HG02885 (cell line): ENCODE data around the gene PCSK5.

ENCODE experiments used
- ATAC-seq: cut with Tn5 transposase; IDR thresholded peaks from one replicate; pipeline ENCODE4 v1.9.1; 2021; ENCODE audit warnings: mild to moderate bottlenecking; ENCODE audit not compliant: unreplicated experiment, poor library complexity

The PCSK5 gene

DNA sequence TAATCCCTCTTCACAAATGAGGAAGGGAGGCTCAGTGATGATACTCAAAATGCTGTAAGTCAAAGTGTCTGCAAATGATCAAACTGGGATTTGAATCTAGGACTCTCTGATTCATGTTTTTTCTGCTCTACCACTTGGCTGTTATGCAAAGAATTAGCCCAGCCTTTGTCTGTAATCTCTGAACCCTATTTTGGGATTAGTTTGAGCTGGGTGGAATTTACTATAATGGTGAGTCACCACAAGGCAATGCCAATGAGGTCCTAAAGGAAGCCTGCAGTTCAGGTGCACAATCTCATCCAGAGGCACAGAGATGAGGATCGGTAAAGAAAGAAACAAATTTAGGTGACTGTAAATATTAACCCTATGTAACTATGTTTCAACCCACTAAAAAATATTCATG, 474.6 kb downstream of the PCSK5 start:
- no peak for ATAC-seq

DNA sequence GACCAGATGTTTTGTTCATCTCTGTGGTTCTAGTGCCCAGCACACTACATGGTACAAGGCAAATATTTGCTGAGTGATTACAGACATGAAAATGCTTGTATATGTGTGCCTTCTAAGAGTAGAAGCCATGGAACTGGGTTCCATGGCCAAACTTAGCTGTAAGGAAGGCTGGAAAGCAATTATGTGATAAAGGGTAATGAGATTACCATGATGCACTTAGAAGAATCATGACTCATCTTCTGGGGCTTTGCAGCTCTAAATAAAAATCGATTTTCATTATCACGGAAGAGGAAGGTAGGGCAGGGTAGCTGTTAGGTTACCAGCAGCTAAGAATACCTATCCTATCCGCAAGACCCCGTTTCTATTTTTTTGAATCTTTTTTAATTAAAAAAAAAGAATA, 475.8 kb downstream of the PCSK5 start:
- no peak for ATAC-seq

DNA sequence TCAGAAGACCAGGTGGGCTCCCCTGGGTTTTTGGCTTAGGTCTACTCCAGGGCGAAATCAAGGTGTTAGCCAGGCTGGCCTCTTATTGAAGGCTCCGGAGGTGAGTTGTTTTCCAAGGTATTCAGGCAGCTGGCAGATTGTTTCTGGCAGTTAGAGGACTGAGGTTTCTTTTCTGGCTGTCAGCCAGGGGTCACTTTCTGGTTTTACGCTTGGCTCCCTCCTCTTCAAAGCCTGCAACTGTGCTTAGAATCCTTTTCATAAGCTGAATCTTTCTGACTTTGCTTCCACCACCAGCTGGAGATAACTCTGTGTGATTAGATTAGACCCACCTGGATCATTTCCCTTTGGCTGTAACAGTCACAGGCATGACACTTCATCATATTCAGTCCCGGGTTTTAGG, 479.1 kb downstream of the PCSK5 start:
- ATAC-seq: no peak

DNA sequence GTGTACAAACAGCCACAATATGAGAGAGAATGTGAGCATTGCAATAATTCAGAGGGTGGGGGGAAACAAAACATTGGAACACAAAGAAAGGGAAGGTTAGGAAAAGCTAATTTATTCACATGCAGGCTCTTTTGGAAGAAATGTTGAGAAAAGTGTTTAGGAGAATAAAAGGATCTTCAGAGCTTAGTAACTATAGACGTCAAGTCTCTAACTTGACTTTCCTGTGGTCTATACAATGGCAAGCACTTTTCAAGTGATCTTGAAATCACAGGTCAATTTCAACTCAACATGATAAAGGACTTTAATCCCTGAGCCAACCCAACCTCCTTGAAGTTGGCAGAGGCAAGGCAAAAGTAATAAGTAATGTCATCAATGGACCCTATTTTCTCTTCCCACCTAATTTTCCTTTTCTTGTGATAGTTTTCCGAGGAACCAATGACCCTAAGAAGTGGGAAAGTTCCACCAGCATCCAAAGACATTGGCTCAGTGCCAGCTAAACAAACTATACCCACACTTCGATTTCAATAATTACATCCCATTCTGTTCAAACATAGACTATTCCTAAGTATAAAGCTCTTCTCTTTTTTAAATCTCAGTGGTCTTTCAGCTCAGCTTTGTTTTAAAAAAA, 480.0 kb downstream of the PCSK5 start:
- ATAC-seq: no peak

DNA sequence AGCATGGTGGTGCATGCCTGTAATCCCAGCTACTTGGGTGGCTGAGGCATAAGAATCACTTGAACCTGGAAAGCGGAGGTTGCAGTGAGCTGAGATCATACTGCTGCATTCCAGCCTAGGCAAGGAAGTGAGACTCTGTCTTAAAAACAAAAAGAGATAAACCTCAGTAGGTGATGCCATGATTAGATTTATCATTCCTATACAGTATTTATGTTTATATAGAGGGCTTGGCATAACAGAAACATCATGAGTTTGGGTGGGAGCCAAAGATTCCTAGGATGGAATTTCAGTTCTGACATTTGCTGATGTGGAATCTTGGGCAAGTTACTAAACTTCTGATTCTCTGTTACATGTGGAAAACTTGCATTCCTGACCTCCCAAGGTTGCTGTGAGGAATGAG, 481.4 kb downstream of the PCSK5 start:
- ATAC-seq: no peak

DNA sequence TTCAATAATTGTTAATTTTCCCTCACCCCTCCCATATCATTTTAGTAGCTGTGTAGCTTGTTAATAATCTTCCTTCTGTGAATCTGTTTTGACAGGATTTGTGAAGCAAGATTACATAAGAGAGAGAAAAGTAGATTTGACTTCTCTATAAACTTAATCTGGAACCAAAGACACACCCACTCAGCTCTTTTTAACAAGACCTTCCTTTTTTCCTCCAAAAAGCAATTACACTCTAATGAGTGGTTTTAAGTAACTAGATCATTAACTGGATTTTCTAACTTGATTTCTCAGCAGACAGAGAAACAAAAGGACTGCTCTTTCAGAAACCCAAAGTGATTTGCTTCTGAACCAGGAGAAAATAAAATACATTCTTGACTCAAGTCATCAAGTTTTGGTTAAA, 481.9 kb downstream of the PCSK5 start:
- ATAC-seq: no peak

DNA sequence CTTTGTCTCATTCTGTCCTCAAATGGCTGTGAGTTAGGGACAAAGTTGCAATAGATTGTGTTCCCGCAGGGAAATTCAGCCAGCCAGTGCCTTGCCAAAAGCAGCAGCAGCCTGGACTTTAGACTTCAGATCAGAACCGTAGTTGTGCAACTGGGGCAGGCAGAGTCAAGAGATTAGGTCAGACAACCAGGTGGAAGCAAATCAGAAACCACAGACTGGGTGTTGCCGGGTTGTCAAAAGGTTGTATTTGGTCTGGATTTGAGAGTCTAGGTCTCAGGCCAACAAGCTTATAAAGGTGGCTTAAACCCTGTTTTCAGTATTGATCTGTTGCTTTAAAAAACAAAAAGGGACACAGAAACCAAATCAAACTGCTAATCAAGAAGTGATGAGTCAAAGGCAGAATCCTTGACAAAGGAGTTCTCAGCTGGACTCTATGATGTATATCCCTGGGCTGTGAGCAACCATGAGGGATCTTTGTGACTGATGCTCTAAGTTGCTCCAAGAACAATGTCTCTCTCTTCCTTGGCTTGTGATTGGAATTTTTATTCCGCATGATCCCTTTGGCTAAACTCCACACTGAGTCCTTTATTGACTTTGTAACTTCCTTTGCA, 482.8 kb downstream of the PCSK5 start:
- peak; percentile 65 for ATAC-seq

DNA sequence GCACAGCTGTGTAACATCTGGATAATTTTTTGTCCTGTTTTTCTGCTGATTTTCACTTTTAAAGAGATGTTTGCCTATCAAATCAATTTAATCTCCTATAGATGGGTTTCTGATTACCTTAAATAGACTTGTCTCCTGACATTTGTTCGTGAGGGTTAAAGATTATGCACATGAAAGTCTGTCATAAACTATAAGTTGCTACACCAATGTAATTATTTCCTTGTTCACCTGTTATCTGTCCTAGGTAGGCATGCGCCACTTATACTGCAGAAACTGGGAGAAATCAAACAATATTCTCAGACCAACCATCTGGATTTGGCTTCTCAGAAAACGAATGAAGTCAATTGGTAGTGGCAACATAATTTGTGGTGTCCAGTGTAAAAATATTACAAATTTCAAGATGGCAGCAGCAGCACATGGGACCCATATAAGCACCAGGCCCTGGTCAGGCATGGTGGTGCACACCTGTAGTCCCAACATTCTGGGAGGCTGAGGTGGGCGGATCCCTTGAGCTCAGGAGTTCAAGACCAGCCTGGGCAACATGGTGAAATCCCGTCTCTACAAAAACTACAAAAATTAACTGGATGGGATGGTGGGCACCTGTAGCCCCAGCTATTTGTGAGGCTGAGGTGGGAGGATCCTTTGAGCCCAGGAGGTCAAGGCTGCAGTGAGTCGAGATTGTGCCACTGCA, 483.5 kb downstream of the PCSK5 start:
- ATAC-seq: no peak

DNA sequence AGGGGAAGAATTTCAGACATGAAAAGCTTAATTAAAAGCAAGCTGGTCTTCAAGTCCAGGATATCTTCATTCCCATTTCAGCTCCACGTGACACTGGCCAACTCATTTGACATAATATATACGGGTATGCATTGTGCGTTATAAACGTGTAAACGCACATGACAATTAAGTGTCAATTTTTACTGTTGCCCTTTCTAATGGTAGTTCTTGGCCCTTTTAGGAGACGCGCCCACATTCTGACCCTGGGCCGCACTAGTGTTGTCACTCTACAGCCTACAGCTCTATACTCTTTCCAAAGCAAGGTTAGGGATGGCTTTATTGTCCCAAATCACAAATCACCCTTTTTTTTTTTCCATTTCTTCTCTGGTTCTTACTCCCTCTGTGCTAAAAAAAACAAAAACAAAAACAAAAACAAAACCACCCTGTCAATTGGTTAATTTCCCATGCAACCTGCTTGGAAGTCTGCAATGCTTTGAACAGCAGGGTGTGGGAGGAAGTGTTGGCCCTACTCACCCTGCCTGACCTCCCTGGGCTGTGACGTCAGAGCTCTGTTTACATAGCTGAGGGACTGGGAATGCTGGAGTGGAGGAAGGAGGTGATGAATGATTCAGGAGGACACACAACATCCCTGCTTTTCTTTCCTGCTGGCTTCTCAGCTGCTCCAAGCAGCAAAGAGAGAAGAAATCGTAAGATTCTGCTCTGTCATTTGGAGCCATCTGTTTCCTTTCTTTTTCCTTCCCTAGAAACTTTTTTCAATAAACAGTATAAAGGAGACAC, 484.5 kb downstream of the PCSK5 start:
- ATAC-seq: no peak

DNA sequence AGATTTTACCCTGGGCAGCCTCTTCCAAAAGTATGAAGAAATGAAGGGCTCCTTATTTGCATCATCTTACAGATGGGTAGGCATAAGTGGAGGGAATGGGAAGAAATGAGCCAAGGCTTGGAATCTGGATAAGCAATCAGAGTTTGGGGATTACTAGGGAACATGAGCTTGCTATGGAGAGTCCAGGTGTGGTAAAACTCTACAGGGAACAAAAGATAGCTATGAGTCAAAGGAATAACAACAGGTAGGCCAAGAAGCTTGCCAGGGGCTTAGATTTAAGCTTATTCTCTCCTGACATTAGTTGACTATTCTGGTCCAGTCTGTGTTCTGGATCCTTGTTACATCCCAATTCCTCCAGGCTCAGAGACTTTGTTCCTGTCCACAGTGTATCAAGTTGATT, 487.3 kb downstream of the PCSK5 start:
- ATAC-seq: no peak

DNA sequence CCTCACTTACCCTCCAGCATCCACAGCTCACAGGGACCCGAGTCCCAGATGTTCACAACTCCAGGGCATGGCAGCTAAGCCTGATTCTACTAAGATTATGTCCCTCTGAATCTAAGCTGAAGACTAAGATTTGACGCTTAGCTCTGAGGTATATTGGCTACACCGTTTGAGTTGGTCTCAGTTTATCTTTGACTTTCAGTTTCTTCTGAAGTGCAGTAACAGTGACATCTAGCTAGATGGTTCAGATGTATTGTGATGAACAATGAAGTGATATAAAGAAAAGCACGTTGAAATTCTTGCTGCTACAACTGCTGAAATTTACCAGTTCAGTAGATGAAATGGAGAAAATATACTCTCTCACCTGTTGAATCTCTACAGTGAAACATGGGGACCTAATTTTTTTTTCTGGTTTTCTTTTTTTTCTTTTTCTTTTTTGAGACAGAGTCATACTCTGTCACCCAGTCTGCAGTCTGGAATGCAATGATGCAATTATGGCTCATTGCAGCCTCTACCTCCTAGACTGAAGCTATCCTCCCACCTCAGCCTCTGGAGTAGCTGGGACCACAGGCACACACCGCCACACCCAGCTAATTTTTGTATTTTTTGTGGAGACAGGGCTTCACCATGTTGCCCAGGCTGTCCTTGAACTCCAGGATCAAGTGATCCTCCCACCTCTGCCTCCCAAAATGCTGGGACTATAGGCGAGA, 488.0 kb downstream of the PCSK5 start:
- no peak for ATAC-seq

DNA sequence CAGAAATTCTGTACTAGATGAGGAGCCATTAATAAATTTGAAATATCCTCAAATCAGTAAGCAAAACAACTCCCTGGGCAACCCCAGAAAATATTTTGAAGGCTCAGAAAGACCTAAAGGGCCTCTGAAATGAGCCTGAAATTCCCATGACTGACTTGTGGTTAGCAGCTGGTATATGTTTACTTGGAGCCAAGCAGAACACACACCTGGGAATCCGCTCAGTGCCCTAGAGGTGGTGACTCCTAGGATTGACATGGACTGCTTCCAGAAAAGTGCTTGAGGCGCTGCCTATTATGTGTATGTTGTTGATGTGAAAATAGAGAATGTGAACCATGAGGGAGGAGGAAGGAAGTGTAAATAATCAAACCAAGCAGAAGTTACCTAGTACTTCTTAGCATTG, 489.0 kb downstream of the PCSK5 start:
- no peak for ATAC-seq

DNA sequence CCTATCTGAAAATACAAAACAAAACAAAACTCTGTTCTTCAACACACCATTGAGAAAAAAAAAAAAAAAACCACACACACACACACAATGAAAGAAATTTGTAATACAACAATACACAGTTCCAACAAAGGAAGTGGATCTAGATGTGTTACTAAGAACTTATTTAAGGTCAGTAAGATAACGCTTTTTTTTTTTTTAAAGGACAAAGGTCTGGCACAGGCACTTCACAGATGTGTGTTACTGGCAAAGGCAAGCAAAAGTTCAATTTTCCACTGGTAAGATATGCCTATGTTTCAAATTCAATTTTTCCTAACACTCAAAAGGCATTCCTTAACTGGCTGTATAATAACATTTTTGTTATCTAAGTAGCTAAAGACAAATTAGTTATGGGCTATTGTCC, 500.2 kb downstream of the PCSK5 start:
- no peak for ATAC-seq

DNA sequence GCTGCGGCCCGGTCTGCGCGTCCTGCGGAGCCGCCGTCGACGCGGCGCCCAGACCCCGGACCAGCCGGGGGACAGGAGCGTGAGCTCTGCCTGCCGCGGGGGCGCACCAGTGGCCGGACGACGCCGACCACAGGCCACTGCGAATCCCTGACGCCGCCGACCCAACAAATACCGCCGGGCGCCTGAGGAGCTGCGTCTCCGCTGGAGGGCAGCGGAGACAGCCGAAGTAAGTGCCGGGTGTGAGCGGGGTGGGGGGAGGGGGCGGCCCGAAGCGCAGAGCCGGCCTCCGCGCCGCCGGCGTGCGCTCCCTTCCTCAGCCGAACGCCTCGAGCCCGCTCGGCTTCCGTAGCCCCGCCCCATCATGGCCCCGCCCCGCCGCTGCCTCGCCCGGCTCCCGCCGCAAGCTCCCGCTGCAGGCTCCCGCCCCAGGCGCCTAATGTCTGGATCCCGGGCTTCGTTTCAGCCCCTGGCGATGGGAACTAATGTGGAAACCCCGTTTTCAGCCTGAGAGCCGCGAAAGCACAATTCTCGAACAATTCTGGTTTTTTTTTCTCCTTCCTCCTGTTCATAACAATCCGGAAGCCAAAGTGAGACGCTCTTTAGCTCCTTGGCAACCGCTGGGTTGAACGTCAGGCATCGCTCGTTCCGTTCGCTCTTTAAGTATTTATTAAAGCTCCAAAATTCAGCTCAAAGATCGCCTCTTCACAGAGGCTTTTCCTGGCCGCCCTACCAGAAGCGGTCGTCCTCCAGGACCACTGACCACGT, 503.9 kb downstream of the PCSK5 start, which contains the start of gene RFK:
Gene RFK (minus strand): TSS at position 232 of the 765 bp plus-strand sequence. CDS start 255 bp downstream, outside the sequence.
- peak; percentile 70 for ATAC-seq

DNA sequence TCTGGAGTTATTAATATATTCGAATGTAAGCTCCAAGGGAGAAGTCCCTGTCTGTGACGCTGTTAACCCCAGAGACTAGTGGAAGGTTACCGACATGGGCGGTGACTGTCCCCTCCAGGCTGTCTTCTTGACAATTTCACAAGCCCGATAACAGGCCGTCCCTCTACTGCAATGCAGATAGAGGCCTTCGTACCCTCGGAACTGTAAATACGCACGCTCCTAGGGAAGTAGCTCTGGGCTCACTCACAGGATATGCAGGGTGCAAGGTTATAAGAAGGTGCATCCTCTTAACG, 504.4 kb downstream of the PCSK5 start:
- peak; percentile 53 for ATAC-seq

DNA sequence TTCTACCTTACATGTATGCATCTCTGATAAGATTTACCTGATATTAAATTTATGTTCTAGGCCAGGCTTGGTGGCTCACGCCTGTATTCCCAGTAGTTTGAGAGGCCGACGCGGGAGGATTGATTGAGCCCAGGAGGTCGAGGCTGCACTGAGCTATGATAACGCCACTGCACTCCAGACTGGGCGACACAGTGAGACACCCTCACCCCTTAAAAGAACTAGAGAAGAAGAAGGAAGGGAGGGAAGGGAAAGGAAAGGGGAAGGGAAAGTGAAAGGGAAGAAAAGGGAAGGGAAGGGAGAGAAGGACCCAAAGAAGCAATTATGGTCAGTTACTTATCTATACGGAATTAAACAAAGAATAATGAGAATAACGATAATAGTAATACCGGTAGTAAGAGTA, 504.9 kb downstream of the PCSK5 start:
- no peak for ATAC-seq

DNA sequence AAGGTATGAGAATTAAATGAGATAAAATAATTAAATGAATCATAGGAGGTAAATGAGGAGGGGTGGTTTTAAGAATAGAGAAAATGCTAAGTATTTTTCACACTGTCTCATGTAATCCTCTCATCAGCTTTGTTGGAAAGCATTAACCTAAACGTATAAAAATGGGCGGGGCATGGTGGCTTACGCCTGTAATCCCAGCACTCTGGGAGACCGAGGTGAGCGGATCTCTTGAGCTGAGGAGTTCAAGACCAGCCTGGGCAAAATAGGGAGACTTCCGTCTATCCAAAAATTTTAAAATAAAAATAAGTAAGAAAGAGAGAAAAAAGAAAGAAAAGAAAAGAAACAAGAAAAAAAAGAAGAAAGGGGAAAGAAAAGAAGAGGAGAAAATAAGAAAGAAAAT, 505.7 kb downstream of the PCSK5 start:
- ATAC-seq: no peak

DNA sequence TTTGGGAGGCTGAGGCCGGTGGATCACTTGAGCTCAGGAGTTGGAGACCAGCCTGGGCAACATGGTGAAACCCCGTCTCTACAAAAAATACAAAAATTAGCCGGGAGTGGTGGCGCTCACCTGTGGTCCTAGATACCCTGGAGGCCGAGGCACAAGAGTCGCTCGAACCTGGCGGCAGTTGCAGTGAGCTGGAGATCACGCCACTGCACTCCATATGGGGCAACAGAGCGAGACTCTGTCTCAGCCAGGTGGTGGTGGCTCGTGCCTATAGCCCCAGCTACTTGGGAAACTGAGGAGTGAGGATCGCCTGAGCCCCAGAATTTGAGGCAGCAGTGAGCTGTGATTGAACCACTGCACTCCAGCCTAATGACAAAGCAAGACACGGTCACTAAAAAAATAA, 506.1 kb downstream of the PCSK5 start:
- ATAC-seq: no peak

DNA sequence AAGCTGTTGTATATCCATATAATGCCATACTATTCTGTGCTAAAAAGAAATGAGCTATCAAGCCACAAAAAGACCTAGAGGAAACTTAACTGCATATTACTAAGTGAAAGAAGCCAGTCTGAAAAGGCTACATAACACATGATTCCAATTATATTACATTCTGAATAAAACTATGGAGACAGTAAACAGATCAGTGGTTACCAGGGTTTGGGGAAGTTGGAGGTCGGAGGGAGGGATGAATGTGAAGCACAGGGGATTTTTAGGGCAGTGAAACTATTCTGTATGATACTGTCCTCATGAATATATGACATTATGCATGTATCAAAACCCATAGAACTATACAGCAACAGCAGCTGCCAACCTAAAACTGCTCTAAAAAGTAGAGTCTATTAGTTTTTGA, 509.4 kb downstream of the PCSK5 start:
- no peak for ATAC-seq

DNA sequence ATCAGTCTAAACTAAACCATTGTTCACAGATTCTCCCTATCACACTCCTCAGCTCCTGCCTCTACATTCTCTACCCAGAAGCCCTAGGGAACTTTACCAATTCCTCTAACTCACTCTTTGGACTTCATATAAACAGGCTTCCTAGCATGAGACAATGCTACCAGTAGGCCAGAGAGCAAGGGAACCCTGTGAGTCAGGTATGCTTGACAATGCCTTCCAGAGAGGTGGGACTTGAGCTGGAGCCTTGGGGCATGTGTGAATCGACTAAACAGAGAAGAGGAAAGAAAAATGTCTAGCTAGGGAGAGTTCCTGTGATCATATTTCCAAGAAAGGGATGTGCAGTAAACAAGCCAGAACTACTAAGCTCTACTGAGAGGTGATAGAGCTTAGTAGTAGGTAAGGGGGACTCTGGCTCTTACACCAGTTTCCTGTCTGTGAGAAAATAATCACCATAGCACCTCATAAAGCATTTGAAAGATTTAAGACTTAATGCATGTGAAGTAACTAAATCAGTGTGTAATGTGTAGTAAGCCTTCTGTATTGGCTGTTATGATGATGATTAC, 510.1 kb downstream of the PCSK5 start:
- ATAC-seq: no peak
